ENCODE data around the gene VWA7. TPM values are rescaled to one million over a fixed set of nuclear protein-coding genes. Genes with fewer than 3 reads are reported as not detected.

The VWA7 gene
- total RNA-seq, 1 donor from 2014 or later = 0.40 TPM

Other genes starting within 250 kb of the VWA7 start
- not detected in 2 replicates for gene MCCD1, start 248.4 kb downstream of the VWA7 start, total RNA-seq
- 180 and 306 TPM in 2 replicates for gene DDX39B, start 235.3 kb downstream of the VWA7 start, total RNA-seq
- gene ATP6V1G2, start 230.7 kb downstream of the VWA7 start, total RNA-seq = 0.20 and 0.22 TPM in 2 replicates
- gene NFKBIL1, start 229.7 kb downstream of the VWA7 start, total RNA-seq = 17.9 and 23.0 TPM in 2 replicates
- gene LTA, start 205.0 kb downstream of the VWA7 start, total RNA-seq = not detected in 2 replicates
- gene TNF, start 201.8 kb downstream of the VWA7 start, total RNA-seq = not detected in 2 replicates
- 6.7 and 9.2 TPM in 2 replicates for gene LTB, start 194.9 kb downstream of the VWA7 start, total RNA-seq
- not detected in 2 replicates for gene LST1, start 191.1 kb downstream of the VWA7 start, total RNA-seq
- gene NCR3, start 184.3 kb downstream of the VWA7 start, total RNA-seq = not detected in 2 replicates
- gene AIF1, start 162.1 kb downstream of the VWA7 start, total RNA-seq = not detected in 2 replicates
- 19.4 and 27.2 TPM in 2 replicates for gene PRRC2A, start 156.6 kb downstream of the VWA7 start, total RNA-seq
- 88.3 and 111 TPM in 2 replicates for gene BAG6, start 124.7 kb downstream of the VWA7 start, total RNA-seq
- gene APOM, start 121.4 kb downstream of the VWA7 start, total RNA-seq = 0.22 and 0.40 TPM in 2 replicates
- gene C6orf47, start 116.5 kb downstream of the VWA7 start, total RNA-seq = 15.5 and 24.0 TPM in 2 replicates
- gene GPANK1, start 112.3 kb downstream of the VWA7 start, total RNA-seq = 8.5 and 12.1 TPM in 2 replicates
- gene CSNK2B, start 111.2 kb downstream of the VWA7 start, total RNA-seq = 64.1 and 67.6 TPM in 2 replicates
- 0.44 and 1.2 TPM in 2 replicates for gene LY6G5B, start 107.4 kb downstream of the VWA7 start, total RNA-seq
- 1.4 and 1.7 TPM in 2 replicates for gene LY6G5C, start 96.3 kb downstream of the VWA7 start, total RNA-seq
- gene ABHD16A, start 74.0 kb downstream of the VWA7 start, total RNA-seq = 41.2 and 69.8 TPM in 2 replicates
- gene LY6G6F, start 70.5 kb downstream of the VWA7 start, total RNA-seq = not detected in 2 replicates
- gene LY6G6D, start 62.0 kb downstream of the VWA7 start, total RNA-seq = not detected in 2 replicates
- gene LY6G6C, start 55.6 kb downstream of the VWA7 start, total RNA-seq = not detected in 2 replicates
- not detected in 2 replicates for gene MPIG6B, start 54.0 kb downstream of the VWA7 start, total RNA-seq
- gene DDAH2, start 48.0 kb downstream of the VWA7 start, total RNA-seq = 109 and 159 TPM in 2 replicates
- gene CLIC1, start 40.8 kb downstream of the VWA7 start, total RNA-seq = 469 and 552 TPM in 2 replicates
- gene MSH5, start 37.3 kb downstream of the VWA7 start, total RNA-seq = 1.4 and 2.6 TPM in 2 replicates
- 1.6 and 2.0 TPM in 2 replicates for gene SAPCD1, start 14.7 kb downstream of the VWA7 start, total RNA-seq
- gene VARS1, start 18.4 kb upstream of the VWA7 start, total RNA-seq = 36.3 and 39.0 TPM in 2 replicates
- gene LSM2, start 29.6 kb upstream of the VWA7 start, total RNA-seq = 29.2 and 29.8 TPM in 2 replicates
- gene HSPA1L, start 38.0 kb upstream of the VWA7 start, total RNA-seq = 0.87 and 1.8 TPM in 2 replicates
- 40.8 and 93.3 TPM in 2 replicates for gene HSPA1A, start 38.2 kb upstream of the VWA7 start, total RNA-seq
- gene HSPA1B, start 50.4 kb upstream of the VWA7 start, total RNA-seq = 23.8 and 30.2 TPM in 2 replicates
- 41.2 and 50.0 TPM in 2 replicates for gene NEU1, start 85.5 kb upstream of the VWA7 start, total RNA-seq
- gene SLC44A4, start 101.7 kb upstream of the VWA7 start, total RNA-seq = not detected in 2 replicates
- 25.7 and 28.0 TPM in 2 replicates for gene EHMT2, start 120.4 kb upstream of the VWA7 start, total RNA-seq
- gene ZBTB12, start 124.8 kb upstream of the VWA7 start, total RNA-seq = 2.2 and 3.6 TPM in 2 replicates
- gene C2, start 150.4 kb upstream of the VWA7 start, total RNA-seq = under 0.01 TPM in 1 of 2 replicates, not detected in the other
- 0.44 and 0.60 TPM in 2 replicates for gene CFB, start 168.8 kb upstream of the VWA7 start, total RNA-seq
- 54.3 and 55.8 TPM in 2 replicates for gene NELFE, start 181.6 kb upstream of the VWA7 start, total RNA-seq
- 22.7 and 30.2 TPM in 2 replicates for gene SKIC2, start 181.8 kb upstream of the VWA7 start, total RNA-seq
- gene DXO, start 194.8 kb upstream of the VWA7 start, total RNA-seq = 5.9 and 10.1 TPM in 2 replicates
- gene C4A, start 204.7 kb upstream of the VWA7 start, total RNA-seq = 0.44 and 1.8 TPM in 2 replicates
- 0.44 and 1.4 TPM in 2 replicates for gene C4B, start 237.5 kb upstream of the VWA7 start, total RNA-seq

Measured in lung microvascular endothelial cell (primary cell).